Peyer's patch (tissue), 4 donors: ENCODE measurements around the gene PRDM5.

Experiments used
- POLR2A ChIP-seq, 2 donors: fragments of 450-650 bp; IDR thresholded peaks; one replicate each; pipeline ENCODE4 v1.5.1; 2017; ENCODE audit warnings: antibody characterized with exemption in 2 of 2, mild to moderate bottlenecking in 2 of 2, moderate library complexity in 2 of 2
- TF ChIP-seq, protein P1 (sequence below), 6 experiments: fragments of 450-650 bp in 4 of 6; fragments of 200-600 bp in 2 of 6; sonication (generic) in 1 of 6; IDR thresholded peaks; one replicate each; pipeline ENCODE4 v1.5.1; 2017 to 2019; ENCODE audit warnings: antibody characterized with exemption in 6 of 6, mild to moderate bottlenecking in 3 of 6, moderate library complexity in 1 of 6

DNA sequence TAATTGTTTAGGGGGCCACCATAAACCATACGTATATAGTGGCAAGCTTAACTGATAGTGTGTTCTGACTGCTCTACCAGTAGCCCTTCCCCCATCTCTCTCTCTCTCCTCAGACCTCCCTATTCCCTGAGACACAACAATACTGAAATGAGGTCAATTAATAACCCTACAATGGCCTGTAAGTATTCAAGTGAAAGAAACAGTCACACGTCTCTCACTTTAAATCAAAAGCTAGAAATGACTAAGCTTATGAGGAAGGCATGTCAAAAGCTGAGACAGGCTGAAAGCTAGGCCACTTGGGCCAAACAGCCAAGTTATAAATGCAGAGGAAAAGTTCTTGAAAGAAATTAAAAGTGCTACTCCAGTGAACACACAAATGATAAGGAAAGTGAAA, 78.0 kb downstream of the PRDM5 start:
- TF ChIP-seq, protein P1, sequence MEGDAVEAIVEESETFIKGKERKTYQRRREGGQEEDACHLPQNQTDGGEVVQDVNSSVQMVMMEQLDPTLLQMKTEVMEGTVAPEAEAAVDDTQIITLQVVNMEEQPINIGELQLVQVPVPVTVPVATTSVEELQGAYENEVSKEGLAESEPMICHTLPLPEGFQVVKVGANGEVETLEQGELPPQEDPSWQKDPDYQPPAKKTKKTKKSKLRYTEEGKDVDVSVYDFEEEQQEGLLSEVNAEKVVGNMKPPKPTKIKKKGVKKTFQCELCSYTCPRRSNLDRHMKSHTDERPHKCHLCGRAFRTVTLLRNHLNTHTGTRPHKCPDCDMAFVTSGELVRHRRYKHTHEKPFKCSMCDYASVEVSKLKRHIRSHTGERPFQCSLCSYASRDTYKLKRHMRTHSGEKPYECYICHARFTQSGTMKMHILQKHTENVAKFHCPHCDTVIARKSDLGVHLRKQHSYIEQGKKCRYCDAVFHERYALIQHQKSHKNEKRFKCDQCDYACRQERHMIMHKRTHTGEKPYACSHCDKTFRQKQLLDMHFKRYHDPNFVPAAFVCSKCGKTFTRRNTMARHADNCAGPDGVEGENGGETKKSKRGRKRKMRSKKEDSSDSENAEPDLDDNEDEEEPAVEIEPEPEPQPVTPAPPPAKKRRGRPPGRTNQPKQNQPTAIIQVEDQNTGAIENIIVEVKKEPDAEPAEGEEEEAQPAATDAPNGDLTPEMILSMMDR (IDR thresholded peaks at IDR 0.05) = no peak
- TF ChIP-seq POLR2A (IDR thresholded peaks at IDR 0.05) = no peak
